Measurements from ENCODE around the gene UBE2E2. TPM values are rescaled to one million over a fixed set of nuclear protein-coding genes. Genes with fewer than 3 reads are reported as not detected.

The UBE2E2 gene
- total and polyA plus RNA-seq, 4 donors: 23.8 to 56.5 (median 32.9) TPM

- Histone ChIP-seq H3K4me1 (ENCODE audit: control insufficient read depth in 1 of 2, insufficient read depth in 2 of 2, low read length in 2 of 2) (no peaks in the 10 kb centered on the region), H3K27me3 (ENCODE audit: control insufficient read depth in 1 of 2, insufficient read depth in 2 of 2, low read length in 1 of 2) (no peaks in the 10 kb centered on the region), H3K27ac (ENCODE audit: low read depth in 1 of 2, low read length in 2 of 2) (peak overlapping the region in 1 of 2 donors; percentile 36), H3K4me3 (ENCODE audit: low read length in 2 of 2) (no peak overlapping the region), H3K9me3 (ENCODE audit: control insufficient read depth, low read length) (no peaks in the 10 kb centered on the region), H3K36me3 (ENCODE audit: control insufficient read depth in 1 of 2, insufficient read depth in 2 of 2, low read length in 1 of 2) (no peaks in the 10 kb centered on the region)
- WGBS, 2 donors: 95 to 96% methylated on average over 28 to 38 of the region's 38 CpGs
- ATAC-seq (ENCODE audit: low FRiP score): peak; percentile 44
- peak in 1 of 2 donors; percentile 40 for DNase-seq
- intact Hi-C loops (cut with DNase I): no loop called here
Observed at GRCh38 chr3:23271876-23272741, 69.0 kb downstream of the UBE2E2 start.

- 82 to 95% methylated on average over 2 of the region's 2 CpGs for WGBS, 2 donors
- H3K27me3 ChIP-seq (ENCODE audit: control insufficient read depth in 1 of 2, insufficient read depth in 2 of 2, low read length in 1 of 2): no peaks in the 10 kb centered on the region
- H3K4me3 ChIP-seq (ENCODE audit: low read length in 2 of 2): no peak overlapping the region
- no peaks in the 10 kb centered on the region for H3K36me3 ChIP-seq (ENCODE audit: control insufficient read depth in 1 of 2, insufficient read depth in 2 of 2, low read length in 1 of 2)
- no peak for DNase-seq
- H3K9me3 ChIP-seq (ENCODE audit: control insufficient read depth, low read length): no peaks in the 10 kb centered on the region
- no peaks in the 10 kb centered on the region for H3K4me1 ChIP-seq (ENCODE audit: control insufficient read depth in 1 of 2, insufficient read depth in 2 of 2, low read length in 2 of 2)
- no peak for ATAC-seq (ENCODE audit: low FRiP score)
- intact Hi-C loops (cut with DNase I): no loop called here
- peak overlapping the region in 1 of 2 donors; percentile 36 for H3K27ac ChIP-seq (ENCODE audit: low read depth in 1 of 2, low read length in 2 of 2)
Observed at GRCh38 chr3:23272820-23273219, 69.7 kb downstream of the UBE2E2 start.

- Histone ChIP-seq H3K36me3 (ENCODE audit: control insufficient read depth in 1 of 2, insufficient read depth in 2 of 2, low read length in 1 of 2) (no peaks in the 10 kb centered on the region), H3K4me3 (ENCODE audit: low read length in 2 of 2) (no peak overlapping the region), H3K27me3 (ENCODE audit: control insufficient read depth in 1 of 2, insufficient read depth in 2 of 2, low read length in 1 of 2) (no peaks in the 10 kb centered on the region), H3K4me1 (ENCODE audit: control insufficient read depth in 1 of 2, insufficient read depth in 2 of 2, low read length in 2 of 2) (no peaks in the 10 kb centered on the region), H3K9me3 (ENCODE audit: control insufficient read depth, low read length) (no peaks in the 10 kb centered on the region), H3K27ac (ENCODE audit: low read depth in 1 of 2, low read length in 2 of 2) (no peak overlapping the region)
- DNase-seq (no peak), ATAC-seq (ENCODE audit: low FRiP score) (no peak)
- WGBS, 2 donors: 90 to 92% methylated on average over 8 of the region's 8 CpGs
- intact Hi-C loops (cut with DNase I): no loop called here
Observed at GRCh38 chr3:23275061-23275460, 71.9 kb downstream of the UBE2E2 start.

GRCh38 chr3:23275814-23276213 is 72.7 kb downstream of the UBE2E2 start:
- WGBS, 2 donors: 97 to 99% methylated on average over 2 of the region's 2 CpGs
- no peak for DNase-seq
- H3K27me3 ChIP-seq (ENCODE audit: control insufficient read depth in 1 of 2, insufficient read depth in 2 of 2, low read length in 1 of 2): no peaks in the 10 kb centered on the region
- ATAC-seq (ENCODE audit: low FRiP score): no peak
- H3K4me3 ChIP-seq (ENCODE audit: low read length in 2 of 2): no peak overlapping the region
- H3K27ac ChIP-seq (ENCODE audit: low read depth in 1 of 2, low read length in 2 of 2): peak overlapping the region in 1 of 2 donors; percentile 14
- intact Hi-C loops (cut with DNase I): no loop called here
- no peaks in the 10 kb centered on the region for H3K4me1 ChIP-seq (ENCODE audit: control insufficient read depth in 1 of 2, insufficient read depth in 2 of 2, low read length in 2 of 2)
- no peaks in the 10 kb centered on the region for H3K9me3 ChIP-seq (ENCODE audit: control insufficient read depth, low read length)
- H3K36me3 ChIP-seq (ENCODE audit: control insufficient read depth in 1 of 2, insufficient read depth in 2 of 2, low read length in 1 of 2): no peaks in the 10 kb centered on the region

GRCh38 chr3:23276913-23277658 is 74.0 kb downstream of the UBE2E2 start:
- DNase-seq (no peak), ATAC-seq (ENCODE audit: low FRiP score) (no peak)
- H3K36me3 ChIP-seq (ENCODE audit: control insufficient read depth in 1 of 2, insufficient read depth in 2 of 2, low read length in 1 of 2): no peaks in the 10 kb centered on the region
- intact Hi-C loops (cut with DNase I): no loop called here
- H3K9me3 ChIP-seq (ENCODE audit: control insufficient read depth, low read length): no peaks in the 10 kb centered on the region
- H3K4me1 ChIP-seq (ENCODE audit: control insufficient read depth in 1 of 2, insufficient read depth in 2 of 2, low read length in 2 of 2): no peaks in the 10 kb centered on the region
- no peak overlapping the region for H3K4me3 ChIP-seq (ENCODE audit: low read length in 2 of 2)
- H3K27ac ChIP-seq (ENCODE audit: low read depth in 1 of 2, low read length in 2 of 2): no peak overlapping the region
- WGBS, 2 donors: 74 to 75% methylated on average over 7 of the region's 7 CpGs
- no peaks in the 10 kb centered on the region for H3K27me3 ChIP-seq (ENCODE audit: control insufficient read depth in 1 of 2, insufficient read depth in 2 of 2, low read length in 1 of 2)

- no peak for ATAC-seq (ENCODE audit: low FRiP score)
- 81 to 97% methylated on average over 3 of the region's 3 CpGs for WGBS, 2 donors
- Histone ChIP-seq H3K27ac (ENCODE audit: low read depth in 1 of 2, low read length in 2 of 2) (no peak overlapping the region), H3K4me3 (ENCODE audit: low read length in 2 of 2) (no peak overlapping the region), H3K27me3 (ENCODE audit: control insufficient read depth in 1 of 2, insufficient read depth in 2 of 2, low read length in 1 of 2) (no peaks in the 10 kb centered on the region), H3K4me1 (ENCODE audit: control insufficient read depth in 1 of 2, insufficient read depth in 2 of 2, low read length in 2 of 2) (no peaks in the 10 kb centered on the region), H3K9me3 (ENCODE audit: control insufficient read depth, low read length) (no peaks in the 10 kb centered on the region), H3K36me3 (ENCODE audit: control insufficient read depth in 1 of 2, insufficient read depth in 2 of 2, low read length in 1 of 2) (no peaks in the 10 kb centered on the region)
- intact Hi-C loops (cut with DNase I): no loop called here
- no peak for DNase-seq
Observed at GRCh38 chr3:23277688-23278087, 74.6 kb downstream of the UBE2E2 start.

- Histone ChIP-seq H3K36me3 (ENCODE audit: control insufficient read depth in 1 of 2, insufficient read depth in 2 of 2, low read length in 1 of 2) (no peaks in the 10 kb centered on the region), H3K9me3 (ENCODE audit: control insufficient read depth, low read length) (no peaks in the 10 kb centered on the region), H3K27ac (ENCODE audit: low read depth in 1 of 2, low read length in 2 of 2) (no peak overlapping the region), H3K4me1 (ENCODE audit: control insufficient read depth in 1 of 2, insufficient read depth in 2 of 2, low read length in 2 of 2) (no peaks in the 10 kb centered on the region), H3K27me3 (ENCODE audit: control insufficient read depth in 1 of 2, insufficient read depth in 2 of 2, low read length in 1 of 2) (no peaks in the 10 kb centered on the region), H3K4me3 (ENCODE audit: low read length in 2 of 2) (no peak overlapping the region)
- DNase-seq (no peak), ATAC-seq (ENCODE audit: low FRiP score) (no peak)
- intact Hi-C loops (cut with DNase I): no loop called here
- 93 to 95% methylated on average over 5 of the region's 5 CpGs for WGBS, 2 donors
Observed at GRCh38 chr3:23283625-23284024, 80.5 kb downstream of the UBE2E2 start.

- Histone ChIP-seq H3K9me3 (ENCODE audit: control insufficient read depth, low read length) (no peaks in the 10 kb centered on the region), H3K36me3 (ENCODE audit: control insufficient read depth in 1 of 2, insufficient read depth in 2 of 2, low read length in 1 of 2) (no peaks in the 10 kb centered on the region), H3K4me1 (ENCODE audit: control insufficient read depth in 1 of 2, insufficient read depth in 2 of 2, low read length in 2 of 2) (no peaks in the 10 kb centered on the region), H3K4me3 (ENCODE audit: low read length in 2 of 2) (no peak overlapping the region), H3K27me3 (ENCODE audit: control insufficient read depth in 1 of 2, insufficient read depth in 2 of 2, low read length in 1 of 2) (no peaks in the 10 kb centered on the region), H3K27ac (ENCODE audit: low read depth in 1 of 2, low read length in 2 of 2) (no peak overlapping the region)
- DNase-seq (no peak), ATAC-seq (ENCODE audit: low FRiP score) (no peak)
- intact Hi-C loops (cut with DNase I): no loop called here
- WGBS, 2 donors: 0 to 10% methylated on average over 1 of the region's 1 CpG
Observed at GRCh38 chr3:23288286-23288685, 85.2 kb downstream of the UBE2E2 start.
